GM13977 (cell line): ENCODE data around the gene PANK1.

ENCODE experiments used
- DNase-seq: peaks from one replicate; pipeline ENCODE4 v3.0.0; 2012; ENCODE audit warnings: low spot score
- in situ Hi-C: fragments of 300-500 bp; cut with MboI; formaldehyde crosslinking; loops from one replicate; pipeline ENCODE4 v1.12.0; 2022; ENCODE audit warnings: low sequenced_read_pairs, low pct_unique_long_range_greater_than_20kb, mixed read lengths, inconsistent platforms; ENCODE audit not compliant: unreplicated experiment
- TF ChIP-seq, protein P1 (sequence below): IDR thresholded peaks from 2 replicates; pipeline ENCODE4 v1.5.1; 2012; ENCODE audit warnings: mild to moderate bottlenecking, control low read depth; ENCODE audit not compliant: insufficient read depth; ENCODE audit errors: extremely low read depth, missing control alignments

PANK1 gene

DNA sequence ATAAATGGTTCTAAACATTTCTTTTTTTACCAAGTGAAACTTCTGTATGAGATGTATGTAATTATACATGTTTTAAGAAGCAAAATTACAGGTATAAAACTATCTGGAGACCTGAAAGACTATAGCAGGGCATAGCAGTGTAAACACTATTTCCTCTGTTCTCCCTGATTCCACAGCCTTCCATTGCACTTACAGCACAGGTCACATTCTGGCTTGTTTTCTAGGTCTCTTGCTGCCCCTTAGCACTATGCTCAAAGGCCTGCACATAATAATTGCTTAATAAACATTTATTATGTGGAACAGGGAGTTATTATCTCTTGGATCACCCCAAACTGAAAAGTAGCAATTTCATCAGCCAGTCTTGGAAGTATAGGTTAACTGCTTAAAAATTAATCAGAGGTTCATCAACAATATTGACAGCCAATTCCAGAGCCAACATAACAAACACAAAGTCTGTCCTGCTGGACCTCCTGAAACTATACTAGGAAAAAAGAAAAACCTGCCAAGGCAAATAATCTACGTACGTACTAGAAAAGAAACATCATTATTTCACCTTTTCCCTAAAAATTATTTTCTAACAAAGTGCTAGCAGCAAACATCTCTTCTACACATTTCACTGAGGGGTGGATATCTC lies 43.2 kb downstream of the PANK1 start:
- in situ Hi-C loops = no loop called here
- TF ChIP-seq, protein P1, sequence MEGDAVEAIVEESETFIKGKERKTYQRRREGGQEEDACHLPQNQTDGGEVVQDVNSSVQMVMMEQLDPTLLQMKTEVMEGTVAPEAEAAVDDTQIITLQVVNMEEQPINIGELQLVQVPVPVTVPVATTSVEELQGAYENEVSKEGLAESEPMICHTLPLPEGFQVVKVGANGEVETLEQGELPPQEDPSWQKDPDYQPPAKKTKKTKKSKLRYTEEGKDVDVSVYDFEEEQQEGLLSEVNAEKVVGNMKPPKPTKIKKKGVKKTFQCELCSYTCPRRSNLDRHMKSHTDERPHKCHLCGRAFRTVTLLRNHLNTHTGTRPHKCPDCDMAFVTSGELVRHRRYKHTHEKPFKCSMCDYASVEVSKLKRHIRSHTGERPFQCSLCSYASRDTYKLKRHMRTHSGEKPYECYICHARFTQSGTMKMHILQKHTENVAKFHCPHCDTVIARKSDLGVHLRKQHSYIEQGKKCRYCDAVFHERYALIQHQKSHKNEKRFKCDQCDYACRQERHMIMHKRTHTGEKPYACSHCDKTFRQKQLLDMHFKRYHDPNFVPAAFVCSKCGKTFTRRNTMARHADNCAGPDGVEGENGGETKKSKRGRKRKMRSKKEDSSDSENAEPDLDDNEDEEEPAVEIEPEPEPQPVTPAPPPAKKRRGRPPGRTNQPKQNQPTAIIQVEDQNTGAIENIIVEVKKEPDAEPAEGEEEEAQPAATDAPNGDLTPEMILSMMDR = no peak

GRCh38 chr10:89600041-89600440 lies 45.0 kb downstream of the PANK1 start:
- in situ Hi-C loops = no loop called here
- DNase-seq = no peak
- TF ChIP-seq, protein P1 = no peak

More for the DNA sequence above, 43.2 kb downstream of the PANK1 start:
- DNase-seq = no peak

GRCh38 chr10:89593043-89593442 lies 52.0 kb downstream of the PANK1 start:
- in situ Hi-C loops = no loop called here
- no peak for DNase-seq
- TF ChIP-seq, protein P1 = no peak

GRCh38 chr10:89592539-89592938 lies 52.5 kb downstream of the PANK1 start:
- in situ Hi-C loops = no loop called here
- TF ChIP-seq, protein P1 = no peak
- no peak for DNase-seq

- TF ChIP-seq, protein P1 = no peak
- in situ Hi-C loops = no loop called here
- DNase-seq = no peak
These were observed 53.2 kb downstream of the PANK1 start for GRCh38 chr10:89591796-89592271.

DNA sequence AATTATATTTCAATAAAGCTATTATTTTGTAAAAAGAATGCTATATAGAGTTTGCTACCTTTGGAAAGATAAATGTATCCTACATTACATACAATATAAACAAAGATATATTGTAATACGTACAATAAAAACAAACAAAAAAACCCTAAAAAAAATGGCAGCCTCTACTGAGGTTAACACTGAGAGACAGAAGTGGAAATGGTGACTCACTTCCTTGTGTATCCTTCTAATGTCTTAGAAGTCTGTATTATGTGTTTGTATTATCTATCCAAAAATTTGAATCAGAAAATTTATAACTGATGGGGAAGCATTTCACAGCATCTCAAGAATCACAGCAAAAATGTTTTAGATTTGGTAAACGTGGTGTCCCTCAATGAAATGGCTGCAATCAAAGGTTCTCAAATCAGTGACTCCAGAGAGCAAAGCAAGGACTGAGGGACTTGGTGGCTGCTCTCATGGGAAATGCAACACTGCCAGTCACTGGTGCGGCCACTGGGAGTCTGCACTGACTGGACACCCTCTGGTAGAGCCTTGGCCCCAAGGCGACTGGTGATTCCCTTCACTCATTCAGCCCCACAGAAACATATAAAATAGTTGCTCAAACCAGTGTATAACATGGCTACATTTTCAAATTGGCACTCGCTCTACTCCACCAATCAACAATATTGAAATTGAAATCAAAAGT lies 53.8 kb downstream of the PANK1 start:
- TF ChIP-seq, protein P1 = no peak
- in situ Hi-C loops = no loop called here

More for the DNA sequence above, 53.8 kb downstream of the PANK1 start:
- no peak for DNase-seq
